Cortex of kidney (tissue), 1 donor: Measurements from ENCODE around the gene HBM.
"Not testable (repeated sequence)": the region's sequence is repeated elsewhere in the genome, so short reads cannot be mapped to it uniquely, and the experiment has no call there.

Source experiments
- DNase-seq: peaks from one replicate; lab custom pipeline; 2025; lab: John Stamatoyannopoulos, UW

HBM gene

GRCh38 chr16:146646-147045 lies 19.1 kb upstream of the HBM start:
- no peak for DNase-seq

DNA sequence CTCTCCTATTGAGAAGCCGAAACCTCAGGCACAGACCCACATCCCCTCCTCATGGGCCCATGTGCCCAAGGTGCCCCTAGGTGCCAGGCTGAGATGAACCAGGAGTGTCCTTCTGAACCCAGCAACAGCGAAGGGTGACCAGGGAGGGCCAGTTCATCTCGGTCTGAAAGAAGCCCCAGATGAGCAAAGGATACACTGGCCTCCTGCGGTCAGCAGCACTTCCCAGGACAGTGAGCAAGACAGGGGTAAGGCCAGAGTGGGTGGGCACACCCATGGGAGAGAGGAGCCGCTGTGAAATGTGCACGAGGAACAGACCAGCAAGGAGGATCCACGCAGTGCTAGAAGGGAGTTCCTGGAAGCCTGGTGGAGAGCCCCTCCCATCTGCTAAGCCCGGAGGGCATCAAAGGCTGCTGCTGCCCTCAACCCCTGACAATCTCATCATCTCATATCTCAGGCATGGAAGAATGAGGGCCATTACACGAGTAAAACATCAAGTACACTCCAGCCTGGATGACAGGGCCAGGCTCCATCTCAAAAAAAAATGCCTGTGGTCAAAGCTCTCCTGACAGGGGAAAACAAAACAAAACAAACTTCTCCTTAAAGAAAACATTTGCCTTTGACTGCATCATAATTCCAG lies 16.6 kb upstream of the HBM start:
- DNase-seq = no peak

GRCh38 chr16:152141-153128 lies 13.3 kb upstream of the HBM start, which contains the start of gene HBZ:
TSS of gene HBZ (plus strand) at chr16:152644. CDS start at chr16:152910, 266 bp downstream.
- no peak for DNase-seq

DNA sequence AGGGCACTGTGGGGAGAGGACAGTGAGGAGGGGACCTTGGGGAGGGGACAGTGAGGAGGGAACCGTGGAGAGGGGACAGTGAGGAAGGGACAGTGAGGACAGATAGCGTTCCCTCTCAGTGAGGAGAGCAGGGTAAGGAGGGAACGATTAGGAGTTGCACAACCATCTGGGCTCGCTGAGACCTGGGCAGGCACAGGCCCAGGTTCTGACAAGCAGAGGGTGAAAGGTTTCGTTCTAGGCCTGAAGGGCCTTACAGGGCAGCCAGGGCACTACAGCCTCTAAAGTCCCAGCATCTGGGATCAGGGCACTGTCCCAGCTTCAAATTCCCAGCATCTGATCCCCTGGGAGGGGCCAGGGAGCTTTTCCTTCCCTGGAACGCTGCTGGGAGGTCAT lies 12.7 kb upstream of the HBM start:
- DNase-seq = not testable (repeated sequence)

- not testable (repeated sequence) for DNase-seq
These were observed 12.1 kb upstream of the HBM start for GRCh38 chr16:153550-154216.

DNA sequence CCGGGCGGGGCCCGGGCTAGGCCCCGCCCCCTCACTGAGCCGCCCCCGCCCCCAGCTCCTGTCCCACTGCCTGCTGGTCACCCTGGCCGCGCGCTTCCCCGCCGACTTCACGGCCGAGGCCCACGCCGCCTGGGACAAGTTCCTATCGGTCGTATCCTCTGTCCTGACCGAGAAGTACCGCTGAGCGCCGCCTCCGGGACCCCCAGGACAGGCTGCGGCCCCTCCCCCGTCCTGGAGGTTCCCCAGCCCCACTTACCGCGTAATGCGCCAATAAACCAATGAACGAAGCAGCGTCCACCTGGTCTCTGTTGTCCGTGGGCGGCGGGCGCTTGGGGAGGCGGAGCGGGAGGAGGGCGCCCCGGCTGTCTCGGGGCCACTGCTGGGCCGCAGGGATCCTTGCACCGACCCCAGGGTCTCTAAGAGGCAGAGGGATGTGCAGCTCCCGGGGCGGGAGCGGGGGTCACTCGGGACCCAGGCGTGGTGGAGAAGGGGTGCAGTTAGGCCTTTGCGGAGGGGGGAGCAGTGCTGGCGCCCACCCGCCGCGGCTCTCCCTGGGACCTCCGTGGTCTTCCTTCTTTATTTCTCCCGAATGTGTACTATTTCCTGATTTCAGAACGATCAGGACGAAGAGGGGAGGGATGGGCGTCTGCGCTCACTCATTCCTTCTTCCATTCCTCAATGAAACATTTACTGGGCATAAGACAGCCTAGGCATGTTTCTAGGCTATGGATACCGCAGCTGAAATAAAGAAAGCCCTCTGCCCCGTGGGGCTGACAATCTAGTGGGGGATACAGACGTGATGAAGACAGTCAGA lies 11.4 kb upstream of the HBM start:
- DNase-seq = no peak

- DNase-seq = no peak
These were observed 10.8 kb upstream of the HBM start for GRCh38 chr16:155031-155398.

GRCh38 chr16:159136-159849 lies 6.5 kb upstream of the HBM start:
- no peak for DNase-seq

GRCh38 chr16:160242-160641 lies 5.5 kb upstream of the HBM start:
- DNase-seq = not testable (repeated sequence)

GRCh38 chr16:160691-161190 lies 5.0 kb upstream of the HBM start:
- DNase-seq = no peak

DNA sequence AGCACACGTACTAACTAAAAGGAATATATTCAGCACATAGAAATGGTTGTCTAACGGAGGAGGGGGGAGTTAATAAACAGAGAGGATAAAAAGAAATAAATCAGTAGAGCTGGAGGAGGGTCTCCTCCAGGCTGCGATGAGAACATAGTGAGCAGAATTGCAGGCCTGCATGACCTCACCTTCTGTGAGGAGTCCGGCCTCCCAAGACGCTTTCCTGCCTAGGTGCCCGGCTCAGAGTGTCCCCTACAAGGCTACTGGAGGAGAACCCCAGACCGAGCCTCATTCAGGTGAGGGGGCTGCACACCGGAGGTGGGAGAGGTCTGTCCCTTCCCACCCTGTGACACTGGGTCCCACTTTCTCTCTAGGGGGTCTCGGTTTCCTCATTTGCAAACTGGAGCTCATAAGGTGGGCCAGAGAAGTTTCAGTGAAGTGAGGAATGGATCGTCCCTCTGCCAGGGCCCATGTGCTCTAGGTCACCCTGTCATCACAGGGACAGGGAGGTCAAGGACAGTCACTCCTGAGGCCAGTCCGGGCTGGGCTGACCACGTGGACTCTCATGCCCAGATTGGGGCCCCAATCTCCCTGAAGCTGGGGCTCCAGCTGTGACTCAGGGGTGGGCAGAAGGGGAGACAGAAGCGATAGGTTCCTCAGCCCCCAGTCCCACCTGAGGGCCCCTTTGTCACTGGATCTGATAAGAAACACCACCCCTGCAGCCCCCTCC lies 3.3 kb upstream of the HBM start:
- no peak for DNase-seq

DNA sequence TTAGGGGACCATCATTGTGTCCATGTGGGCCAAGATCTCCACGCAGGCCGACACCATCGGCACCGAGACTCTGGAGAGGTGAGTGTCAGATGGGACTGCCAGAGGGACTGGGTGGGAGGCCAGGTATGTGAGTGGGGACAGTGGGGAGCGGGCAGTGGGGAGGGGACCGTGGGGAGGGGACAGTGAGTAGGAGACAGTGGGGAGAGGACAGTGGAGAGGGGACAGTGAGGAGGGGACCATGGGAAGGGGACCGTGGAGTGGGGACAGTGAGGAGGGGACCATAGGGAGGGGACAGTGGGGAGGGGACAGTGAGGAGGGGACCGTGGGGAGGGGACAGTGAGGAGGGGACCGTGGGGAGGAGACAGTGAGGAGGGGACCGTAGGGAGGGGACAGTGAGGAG lies 2.6 kb upstream of the HBM start:
- not testable (repeated sequence) for DNase-seq

DNA sequence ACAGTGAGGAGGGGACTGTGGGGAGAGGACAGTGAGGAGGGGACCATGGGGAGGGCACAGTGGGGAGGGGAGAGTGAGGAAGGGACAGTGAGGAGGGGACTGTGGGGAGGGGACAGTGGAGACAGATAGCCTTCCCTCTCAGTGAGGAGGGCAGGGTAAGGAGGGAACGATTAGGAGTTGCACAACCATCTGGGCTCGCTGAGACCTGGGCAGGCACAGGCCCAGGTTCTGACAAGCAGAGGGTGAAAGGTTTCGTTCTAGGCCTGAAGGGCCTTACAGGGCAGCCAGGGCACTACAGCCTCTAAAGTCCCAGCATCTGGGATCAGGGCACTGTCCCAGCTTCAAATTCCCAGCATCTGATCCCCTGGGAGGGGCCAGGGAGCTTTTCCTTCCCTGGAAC lies 2.1 kb upstream of the HBM start:
- not testable (repeated sequence) for DNase-seq

DNA sequence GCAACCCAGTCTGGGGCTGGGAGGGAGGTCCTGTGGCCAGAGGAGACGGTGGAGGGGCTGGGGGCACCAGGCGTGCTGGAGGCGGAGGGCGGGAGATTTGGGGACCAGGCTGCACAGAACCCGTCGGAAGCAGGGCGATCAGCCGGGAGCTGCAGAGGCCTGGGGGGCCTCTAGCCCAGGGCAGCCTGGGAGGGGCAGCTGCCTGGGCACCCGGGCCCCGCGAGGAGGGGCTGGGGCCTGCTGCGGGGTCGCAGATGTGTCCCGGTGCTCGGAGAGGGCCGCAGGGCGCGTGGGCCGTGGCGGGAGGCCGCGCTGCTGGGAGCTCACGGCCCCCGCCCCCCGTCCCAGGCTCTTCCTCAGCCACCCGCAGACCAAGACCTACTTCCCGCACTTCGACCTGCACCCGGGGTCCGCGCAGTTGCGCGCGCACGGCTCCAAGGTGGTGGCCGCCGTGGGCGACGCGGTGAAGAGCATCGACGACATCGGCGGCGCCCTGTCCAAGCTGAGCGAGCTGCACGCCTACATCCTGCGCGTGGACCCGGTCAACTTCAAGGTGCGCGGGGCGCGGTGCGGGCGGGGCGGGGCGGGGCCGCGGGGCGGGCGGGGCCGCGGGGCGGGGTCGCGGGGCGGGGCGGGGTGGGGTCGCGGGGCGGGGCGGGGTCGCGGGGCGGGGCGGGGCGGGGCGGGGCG lies 1.5 kb upstream of the HBM start:
- DNase-seq = not testable (repeated sequence)

- no peak for DNase-seq
These were observed 795 bp upstream of the HBM start for GRCh38 chr16:164827-165538.

GRCh38 chr16:166375-167121 lies 770 bp downstream of the HBM start:
- DNase-seq = no peak

GRCh38 chr16:167122-167690 lies 1.4 kb downstream of the HBM start:
- DNase-seq = no peak

- DNase-seq = no peak
These were observed 2.6 kb downstream of the HBM start for GRCh38 chr16:168424-168823.
